ENCODE results near the gene PSMD8. TPM values are rescaled to one million over a fixed set of nuclear protein-coding genes. Genes with fewer than 3 reads are reported as not detected.

Gene PSMD8
- total RNA-seq, 1 experiment from 2014 or later, result 289 TPM

DNA sequence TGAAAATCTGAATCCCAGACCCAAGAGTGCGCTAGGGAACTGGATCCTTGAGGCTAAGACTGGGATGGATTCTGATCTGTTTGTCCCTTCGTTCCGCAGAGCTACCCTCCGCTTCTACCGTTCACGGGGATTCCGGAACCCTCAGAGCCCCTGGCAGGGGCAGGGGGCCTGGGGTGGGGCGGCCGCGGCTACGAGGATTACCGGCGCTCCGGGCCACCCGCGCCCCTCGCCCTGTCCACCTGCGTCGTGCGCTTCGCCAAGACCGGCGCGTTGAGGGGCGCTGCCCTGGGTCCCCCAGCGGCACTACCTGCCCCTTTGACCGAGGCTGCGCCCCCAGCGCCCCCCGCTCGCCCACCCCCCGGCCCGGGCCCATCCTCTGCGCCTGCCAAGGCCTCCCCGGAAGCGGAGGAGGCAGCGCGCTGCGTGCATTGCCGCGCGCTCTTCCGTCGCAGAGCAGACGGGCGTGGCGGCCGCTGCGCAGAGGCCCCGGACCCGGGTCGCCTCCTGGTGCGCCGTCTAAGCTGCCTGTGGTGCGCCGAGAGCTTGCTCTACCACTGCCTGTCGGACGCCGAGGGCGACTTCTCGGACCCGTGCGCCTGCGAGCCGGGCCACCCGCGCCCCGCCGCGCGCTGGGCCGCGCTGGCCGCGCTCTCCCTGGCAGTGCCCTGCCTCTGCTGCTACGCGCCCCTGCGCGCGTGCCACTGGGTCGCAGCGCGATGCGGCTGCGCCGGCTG, 21.2 kb downstream of the PSMD8 start:
- Mint-ChIP-seq H3K4me3 (ENCODE audit: unreplicated experiment) (no peak overlapping the region), H3K27ac (ENCODE audit: low read depth, unreplicated experiment) (no peak overlapping the region), H3K4me1 (ENCODE audit: insufficient read depth, unreplicated experiment) (no peaks in the 10 kb centered on the region), H3K36me3 (ENCODE audit: insufficient read depth, unreplicated experiment) (peaks cover 17% of the 10 kb centered on the region), H3K9me3 (ENCODE audit: unreplicated experiment) (no peaks in the 10 kb centered on the region), H3K27me3 (ENCODE audit: insufficient read depth, unreplicated experiment) (no peaks in the 10 kb centered on the region)
- intact Hi-C loops (cut with micrococcal nuclease), result no loop called here
- POLR2A ChIA-PET, result no interaction called here
- no TSS peak for BruUV-seq (replicated peaks)
- no peak for DNase-seq (ENCODE audit: unreplicated experiment)
- TF ChIP-seq CTCF (IDR thresholded peaks at IDR 0.05; ENCODE audit: unreplicated experiment), result no peak
- CTCF ChIA-PET, result interaction anchor here (0.7 kb wide), 1 partner anchor 86 kb away, joined by 3 read pairs; no protein-coding TSS in a partner anchor

DNA sequence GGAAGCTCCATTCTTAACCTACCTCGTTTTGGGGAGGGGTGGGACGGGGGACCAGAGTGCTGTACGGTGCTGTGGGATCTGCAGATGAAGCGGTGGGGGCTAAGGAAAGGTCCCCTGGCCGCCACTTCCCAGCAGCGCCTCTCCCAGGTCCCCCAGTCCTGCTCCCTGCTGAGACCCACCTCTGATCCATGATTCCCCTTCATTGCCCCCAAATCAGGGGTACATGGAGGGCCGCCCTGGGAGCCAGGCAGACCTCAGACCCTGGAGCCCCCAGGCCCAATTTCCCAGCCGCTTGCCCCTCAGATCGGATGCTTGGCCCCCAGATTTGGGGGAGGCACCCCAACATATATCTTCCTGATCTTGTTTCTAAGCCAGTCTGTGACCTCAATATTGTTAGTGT, 24.7 kb downstream of the PSMD8 start:
- Mint-ChIP-seq H3K4me3 (ENCODE audit: unreplicated experiment) (no peak overlapping the region), H3K27me3 (ENCODE audit: insufficient read depth, unreplicated experiment) (no peaks in the 10 kb centered on the region), H3K27ac (ENCODE audit: low read depth, unreplicated experiment) (no peak overlapping the region), H3K9me3 (ENCODE audit: unreplicated experiment) (no peaks in the 10 kb centered on the region), H3K36me3 (ENCODE audit: insufficient read depth, unreplicated experiment) (peaks cover 6% of the 10 kb centered on the region), H3K4me1 (ENCODE audit: insufficient read depth, unreplicated experiment) (no peaks in the 10 kb centered on the region)
- BruUV-seq (replicated peaks), result no TSS peak
- DNase-seq (ENCODE audit: unreplicated experiment), result no peak
- TF ChIP-seq CTCF (IDR thresholded peaks at IDR 0.05; ENCODE audit: unreplicated experiment), result no peak
- intact Hi-C loops (cut with micrococcal nuclease), result no loop called here
- CTCF ChIA-PET, result interaction anchor here (0.6 to 0.9 kb wide), 2 partner anchors 532 to 928 kb away, joined by 3 to 4 read pairs; partner anchors contain the start of gene MRPS12
- POLR2A ChIA-PET, result interaction anchor here (1.6 kb wide), 1 partner anchor 9 kb away, joined by 5 read pairs; no protein-coding TSS in a partner anchor

- no peaks in the 10 kb centered on the region for H3K4me1 Mint-ChIP-seq (ENCODE audit: insufficient read depth, unreplicated experiment)
- no peak for DNase-seq (ENCODE audit: unreplicated experiment)
- CTCF ChIA-PET, result interaction anchor here (0.6 to 0.9 kb wide), 2 partner anchors 532 to 928 kb away, joined by 3 to 4 read pairs; partner anchors contain the start of gene MRPS12
- BruUV-seq (replicated peaks), result no TSS peak
- POLR2A ChIA-PET, result interaction anchor here (1.6 kb wide), 1 partner anchor 10 kb away, joined by 5 read pairs; no protein-coding TSS in a partner anchor
- H3K36me3 Mint-ChIP-seq (ENCODE audit: insufficient read depth, unreplicated experiment), result peaks cover 6% of the 10 kb centered on the region
- intact Hi-C loops (cut with micrococcal nuclease), result no loop called here
- no peaks in the 10 kb centered on the region for H3K9me3 Mint-ChIP-seq (ENCODE audit: unreplicated experiment)
- no peaks in the 10 kb centered on the region for H3K27me3 Mint-ChIP-seq (ENCODE audit: insufficient read depth, unreplicated experiment)
- no peak overlapping the region for H3K4me3 Mint-ChIP-seq (ENCODE audit: unreplicated experiment)
- TF ChIP-seq CTCF (IDR thresholded peaks at IDR 0.05; ENCODE audit: unreplicated experiment), result no peak
- H3K27ac Mint-ChIP-seq (ENCODE audit: low read depth, unreplicated experiment), result no peak overlapping the region
Observed at GRCh38 chr19:38399537-38399936, 25.2 kb downstream of the PSMD8 start.

GRCh38 chr19:38400361-38400760, 26.0 kb downstream of the PSMD8 start:
- no TSS peak for BruUV-seq (replicated peaks)
- ChIA-PET CTCF (interaction anchor here (0.7 kb wide), 1 partner anchor 1278 kb away, joined by 3 read pairs; no protein-coding TSS in a partner anchor), POLR2A (no interaction called here)
- H3K36me3 Mint-ChIP-seq (ENCODE audit: insufficient read depth, unreplicated experiment), result peaks cover 6% of the 10 kb centered on the region
- DNase-seq (ENCODE audit: unreplicated experiment), result no peak
- no peaks in the 10 kb centered on the region for H3K9me3 Mint-ChIP-seq (ENCODE audit: unreplicated experiment)
- H3K4me1 Mint-ChIP-seq (ENCODE audit: insufficient read depth, unreplicated experiment), result no peaks in the 10 kb centered on the region
- no peaks in the 10 kb centered on the region for H3K27me3 Mint-ChIP-seq (ENCODE audit: insufficient read depth, unreplicated experiment)
- intact Hi-C loops (cut with micrococcal nuclease), result loop anchor here (10.0 kb wide), 1 partner anchor 156 kb away; no protein-coding TSS in a partner anchor
- no peak overlapping the region for H3K4me3 Mint-ChIP-seq (ENCODE audit: unreplicated experiment)
- H3K27ac Mint-ChIP-seq (ENCODE audit: low read depth, unreplicated experiment), result no peak overlapping the region
- TF ChIP-seq CTCF (IDR thresholded peaks at IDR 0.05; ENCODE audit: unreplicated experiment), result no peak

All from MCF 10A (cell line).